Skeletal muscle tissue (tissue), 4 donors: ENCODE data around the gene PPHLN1. TPM values are rescaled to one million over a fixed set of nuclear protein-coding genes. Genes with fewer than 3 reads are reported as not detected.

Source experiments
- H3K27ac ChIP-seq: one replicate; pipeline ENCODE4 v1.7.0; 2013; ENCODE audit warnings: mild to moderate bottlenecking, low read depth, low read length, inconsistent platforms
- H3K27me3 ChIP-seq, 3 donors: one replicate each; pipeline ENCODE4 v1.7.0; 2013; ENCODE audit warnings: low read length in 3 of 3; ENCODE audit not compliant: control insufficient read depth in 3 of 3, insufficient read depth in 3 of 3
- H3K36me3 ChIP-seq, 3 donors: one replicate each; pipeline ENCODE4 v1.7.0; 2013; ENCODE audit warnings: low read length in 3 of 3; ENCODE audit not compliant: control insufficient read depth in 3 of 3, insufficient read depth in 3 of 3
- H3K4me1 ChIP-seq, 3 donors: one replicate each; pipeline ENCODE4 v1.7.0; 2013; ENCODE audit warnings: low read length in 3 of 3, mild to moderate bottlenecking in 3 of 3; ENCODE audit not compliant: control insufficient read depth in 3 of 3, insufficient read depth in 3 of 3
- H3K4me3 ChIP-seq, 3 donors: one replicate each; pipeline ENCODE4 v1.7.0; 2013; ENCODE audit warnings: low read length in 3 of 3
- H3K9ac ChIP-seq, 3 donors: one replicate each; pipeline ENCODE4 v1.7.0; 2013; ENCODE audit warnings: low read length in 3 of 3, mild to moderate bottlenecking in 3 of 3, moderate library complexity in 2 of 3, low read depth in 1 of 3
- H3K9me3 ChIP-seq, 3 donors: one replicate each; pipeline ENCODE4 v1.7.0; 2013; ENCODE audit warnings: low read length in 3 of 3; ENCODE audit not compliant: control insufficient read depth in 3 of 3
- total RNA-seq: library from RNA; depleted of rRNA; stranded (reverse); fragments of >200 nt; gene quantifications from one replicate; pipeline ENCODE4 v1.2.3, GENCODE V29; 2014
- donor health status: Osteomylitis.

The PPHLN1 gene
- total RNA-seq, 1 donor from 2014 or later, result 59.0 TPM

DNA sequence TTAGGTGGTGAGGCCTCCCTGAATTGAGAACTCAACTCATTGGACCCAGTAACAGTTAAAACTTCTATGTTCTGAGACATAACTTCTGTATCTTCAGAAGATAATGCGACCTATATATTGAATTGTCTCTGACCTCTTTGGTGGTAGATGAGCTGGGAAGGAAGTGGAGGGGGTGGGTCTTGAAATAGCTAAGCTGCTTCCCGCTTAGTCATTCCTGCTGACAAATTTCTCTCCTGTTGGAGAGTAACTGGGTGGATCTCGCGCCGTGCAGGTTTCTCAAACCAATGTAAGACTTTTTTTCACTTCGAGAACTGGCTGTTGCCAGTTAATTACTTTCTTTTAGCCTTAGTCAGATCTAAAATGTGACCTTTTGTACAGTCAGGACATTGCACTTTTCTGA is 100.8 kb downstream of the PPHLN1 start:
- H3K4me1 ChIP-seq, result peaks cover 0 to 5% (median 0%) of the 10 kb centered on the region in 3 donors
- no peaks in the 10 kb centered on the region for H3K27me3 ChIP-seq
- H3K9me3 ChIP-seq, result no peaks in the 10 kb centered on the region
- no peak overlapping the region for H3K9ac ChIP-seq
- no peak overlapping the region for H3K27ac ChIP-seq
- H3K4me3 ChIP-seq, result no peak overlapping the region
- H3K36me3 ChIP-seq, result peaks cover 0 to under 1% (median 0%) of the 10 kb centered on the region in 3 donors

DNA sequence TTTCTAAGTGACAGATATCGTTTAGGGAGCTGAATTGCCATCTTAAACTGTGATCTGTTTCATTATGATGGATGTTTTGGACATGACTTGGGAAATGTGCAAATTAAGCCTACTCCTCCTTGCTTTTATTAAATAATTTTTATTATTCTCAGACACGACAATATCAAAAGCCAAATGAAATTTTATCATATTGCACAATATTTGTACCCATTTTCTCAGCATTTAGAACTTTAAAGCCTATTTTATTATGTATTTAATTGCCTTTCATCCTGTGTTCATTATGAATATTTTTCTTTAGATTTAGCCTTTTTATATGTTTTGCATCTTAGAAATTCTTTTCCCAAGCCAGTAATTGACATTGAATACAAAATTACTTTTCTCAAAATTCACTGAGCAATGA is 102.9 kb downstream of the PPHLN1 start:
- peaks cover 0 to 2% (median 2%) of the 10 kb centered on the region in 3 donors for H3K36me3 ChIP-seq
- H3K4me1 ChIP-seq, result no peaks in the 10 kb centered on the region
- no peak overlapping the region for H3K4me3 ChIP-seq
- no peaks in the 10 kb centered on the region for H3K9me3 ChIP-seq
- H3K27ac ChIP-seq, result no peak overlapping the region
- no peak overlapping the region for H3K9ac ChIP-seq
- H3K27me3 ChIP-seq, result no peaks in the 10 kb centered on the region

DNA sequence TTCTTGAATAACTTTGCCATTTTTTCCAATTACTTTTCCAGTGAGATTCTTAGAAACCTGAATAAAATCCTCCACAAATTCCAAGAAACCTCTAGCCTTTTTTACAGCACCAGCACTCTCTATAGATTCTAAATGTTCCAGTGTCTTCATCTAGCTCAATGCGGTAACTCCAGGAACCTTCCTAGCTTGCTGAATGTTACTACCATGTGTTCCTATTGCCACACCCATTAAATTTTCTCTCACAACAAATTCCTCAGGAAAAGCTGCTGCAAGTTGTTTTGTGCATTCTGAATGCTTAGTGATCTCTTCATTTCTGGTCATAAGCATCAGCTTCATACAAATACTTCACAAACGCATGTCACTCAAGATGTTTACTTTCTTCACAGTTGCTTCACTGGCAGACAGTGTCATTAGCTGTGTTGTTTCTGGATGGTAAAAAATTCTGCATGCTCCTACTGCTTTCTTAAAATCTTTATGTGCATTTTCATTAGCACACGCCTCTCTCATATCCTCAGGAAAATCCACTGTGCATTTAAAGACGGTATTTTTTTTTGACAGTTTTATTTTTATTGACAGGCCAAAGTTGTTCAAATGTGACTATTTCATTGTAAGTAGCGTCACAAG is 106.7 kb downstream of the PPHLN1 start:
- Histone ChIP-seq H3K4me3 (no peak overlapping the region), H3K27ac (no peak overlapping the region), H3K36me3 (peaks cover 0 to 2% (median 2%) of the 10 kb centered on the region in 3 donors), H3K9ac (no peak overlapping the region), H3K9me3 (no peaks in the 10 kb centered on the region), H3K4me1 (no peaks in the 10 kb centered on the region), H3K27me3 (no peaks in the 10 kb centered on the region)

DNA sequence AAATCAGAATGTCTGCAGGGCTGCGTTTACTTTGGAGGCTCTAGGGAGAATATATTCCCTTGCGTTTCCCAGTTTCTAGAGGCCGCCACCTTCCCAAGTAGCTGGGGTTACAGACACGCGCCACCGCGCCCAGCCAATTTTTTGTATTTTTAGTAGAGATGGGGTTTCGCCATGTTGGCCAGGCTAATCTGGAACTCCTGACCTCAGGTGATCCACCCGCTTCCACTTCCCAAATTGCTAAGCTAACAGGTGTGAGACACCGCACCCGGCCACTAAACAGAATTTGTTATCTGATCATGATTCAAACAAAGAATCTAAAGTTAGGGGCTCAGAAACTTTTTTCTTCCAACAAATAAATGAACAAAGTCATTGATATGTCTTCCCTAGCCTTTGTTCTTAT is 114.6 kb downstream of the PPHLN1 start:
- Histone ChIP-seq H3K9me3 (no peaks in the 10 kb centered on the region), H3K27me3 (no peaks in the 10 kb centered on the region), H3K4me3 (no peak overlapping the region), H3K4me1 (no peaks in the 10 kb centered on the region), H3K9ac (no peak overlapping the region), H3K27ac (no peak overlapping the region), H3K36me3 (peaks cover 5 to 20% (median 11%) of the 10 kb centered on the region in 3 donors)

DNA sequence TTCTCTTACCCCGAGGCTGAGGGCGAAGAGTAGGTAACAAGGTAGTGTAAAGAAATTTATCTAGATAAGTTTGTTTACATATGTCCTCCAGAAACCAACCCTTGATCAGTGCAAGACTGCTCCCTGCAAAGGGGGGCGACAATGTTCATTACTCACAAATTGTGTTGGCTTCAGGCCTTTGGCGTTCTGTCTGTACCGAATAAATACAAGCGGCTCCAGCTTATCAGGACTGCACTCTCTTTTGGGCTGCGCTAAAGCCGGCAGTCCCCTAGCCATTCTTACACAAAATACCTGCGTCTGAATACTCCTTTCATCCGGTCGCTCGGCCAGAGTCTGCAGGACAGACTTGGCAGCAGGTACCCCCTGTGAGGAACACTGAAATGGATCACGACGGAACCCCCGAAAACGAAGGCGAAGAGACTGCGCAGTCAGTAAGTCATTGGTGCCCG is 116.4 kb downstream of the PPHLN1 start:
- no peaks in the 10 kb centered on the region for H3K9me3 ChIP-seq
- no peak overlapping the region for H3K27ac ChIP-seq
- H3K36me3 ChIP-seq, result peaks cover 5 to 20% (median 14%) of the 10 kb centered on the region in 3 donors
- no peak overlapping the region for H3K9ac ChIP-seq
- no peaks in the 10 kb centered on the region for H3K27me3 ChIP-seq
- no peaks in the 10 kb centered on the region for H3K4me1 ChIP-seq
- H3K4me3 ChIP-seq, result no peak overlapping the region

DNA sequence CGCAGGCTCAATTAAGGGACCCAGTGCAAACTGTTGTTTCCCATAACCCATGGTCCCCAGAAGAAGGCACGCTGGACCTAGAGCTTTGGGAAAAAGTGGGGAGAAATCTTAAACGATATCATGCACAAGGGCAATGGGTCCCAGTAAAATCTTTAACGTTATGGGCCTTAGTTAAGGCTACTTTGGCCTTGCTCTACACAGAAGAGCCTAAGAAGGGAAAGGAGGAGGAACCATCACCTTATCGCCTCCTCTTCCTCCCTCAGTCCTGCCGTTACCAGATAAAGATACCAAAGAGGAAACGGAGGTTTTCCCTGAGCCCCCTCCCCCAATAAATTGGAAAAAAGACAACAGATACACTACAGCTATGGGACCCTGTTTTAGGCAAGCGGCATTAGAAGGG is 116.9 kb downstream of the PPHLN1 start:
- Histone ChIP-seq H3K27me3 (no peaks in the 10 kb centered on the region), H3K4me1 (no peaks in the 10 kb centered on the region), H3K36me3 (peaks cover 5 to 20% (median 14%) of the 10 kb centered on the region in 3 donors), H3K27ac (no peak overlapping the region), H3K9me3 (no peaks in the 10 kb centered on the region), H3K9ac (no peak overlapping the region), H3K4me3 (no peak overlapping the region)

DNA sequence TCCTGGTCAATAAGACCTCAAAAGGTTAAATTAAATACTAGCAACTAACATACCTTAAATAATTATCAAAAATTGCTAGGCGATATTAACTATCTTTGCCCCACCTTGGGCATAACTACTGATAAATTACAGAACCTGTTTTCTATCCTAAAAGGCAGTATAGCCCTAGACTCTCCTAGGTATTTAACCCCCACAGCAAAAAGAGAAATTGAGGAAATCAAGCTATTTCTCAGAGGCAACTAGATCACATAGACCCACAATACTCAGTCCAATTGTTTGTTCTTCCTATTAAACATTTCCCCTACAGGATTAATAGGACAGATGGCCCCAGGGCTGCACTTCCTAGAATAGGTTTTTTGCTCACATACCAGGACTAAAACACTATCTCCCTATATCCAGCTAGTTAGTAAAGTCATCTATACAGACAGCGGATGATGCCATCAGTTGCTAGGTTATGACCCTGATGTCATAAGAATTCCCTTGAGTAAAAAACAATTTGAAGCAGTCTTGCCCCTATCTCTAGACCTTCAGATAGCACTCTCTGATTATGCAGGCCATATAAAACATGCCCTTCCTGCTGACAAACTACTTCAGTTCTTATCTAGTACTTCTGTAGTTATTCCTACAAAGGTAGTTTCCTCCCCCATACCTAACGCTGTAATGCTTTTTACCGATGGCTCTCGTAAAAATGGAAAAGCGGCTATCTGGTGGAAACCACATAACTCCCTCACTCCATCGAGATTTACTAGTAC is 118.4 kb downstream of the PPHLN1 start:
- Histone ChIP-seq H3K4me1 (no peaks in the 10 kb centered on the region), H3K9ac (no peak overlapping the region), H3K9me3 (no peaks in the 10 kb centered on the region), H3K36me3 (peaks cover 5 to 24% (median 16%) of the 10 kb centered on the region in 3 donors), H3K4me3 (no peak overlapping the region), H3K27ac (no peak overlapping the region), H3K27me3 (no peaks in the 10 kb centered on the region)

DNA sequence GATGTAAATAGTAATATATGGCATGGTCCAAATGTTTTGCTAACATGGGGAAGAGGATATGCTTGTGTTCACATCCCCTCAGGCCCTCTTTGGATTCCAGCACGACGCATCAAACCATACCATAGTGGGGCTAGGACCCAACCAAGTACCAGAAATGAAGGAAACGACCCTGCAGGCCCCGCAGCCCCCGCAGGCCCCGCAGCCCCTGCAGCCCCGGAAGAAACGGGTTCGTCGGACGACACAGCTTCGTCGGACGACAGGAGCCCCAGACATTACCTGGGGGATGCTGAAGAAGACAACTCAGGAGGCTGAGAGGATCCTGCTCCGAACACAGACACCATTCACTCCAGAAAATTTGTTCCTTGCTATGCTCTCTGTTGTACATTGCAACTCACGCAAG is 119.9 kb downstream of the PPHLN1 start:
- no peak overlapping the region for H3K9ac ChIP-seq
- no peaks in the 10 kb centered on the region for H3K27me3 ChIP-seq
- no peak overlapping the region for H3K27ac ChIP-seq
- peaks cover 5 to 24% (median 15%) of the 10 kb centered on the region in 3 donors for H3K36me3 ChIP-seq
- H3K4me1 ChIP-seq, result peaks cover 0 to 3% (median 0%) of the 10 kb centered on the region in 3 donors
- H3K4me3 ChIP-seq, result no peak overlapping the region
- H3K9me3 ChIP-seq, result no peaks in the 10 kb centered on the region

DNA sequence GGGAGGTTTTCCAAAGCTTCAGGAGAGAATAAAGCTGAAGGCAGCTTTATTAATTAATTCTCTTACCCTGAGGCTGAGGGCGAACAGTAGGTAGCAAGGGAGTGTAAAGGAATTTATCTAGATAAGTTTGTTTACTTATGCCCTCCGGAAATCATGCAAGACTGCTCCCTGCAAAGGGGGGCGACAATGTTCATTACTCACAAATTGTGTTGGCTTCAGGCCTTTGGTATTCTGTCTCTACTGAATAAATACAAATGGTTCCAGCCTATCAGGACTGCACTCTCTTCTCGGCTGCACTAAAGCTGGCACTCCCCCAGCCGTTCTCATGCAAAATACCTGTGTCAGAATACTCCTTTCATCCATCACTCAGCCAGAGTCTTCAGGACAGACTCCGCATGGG is 120.8 kb downstream of the PPHLN1 start:
- H3K9me3 ChIP-seq, result no peaks in the 10 kb centered on the region
- no peaks in the 10 kb centered on the region for H3K27me3 ChIP-seq
- no peak overlapping the region for H3K9ac ChIP-seq
- peaks cover 0 to 3% (median 0%) of the 10 kb centered on the region in 3 donors for H3K4me1 ChIP-seq
- no peak overlapping the region for H3K4me3 ChIP-seq
- H3K27ac ChIP-seq, result no peak overlapping the region
- H3K36me3 ChIP-seq, result peaks cover 5 to 24% (median 13%) of the 10 kb centered on the region in 3 donors

DNA sequence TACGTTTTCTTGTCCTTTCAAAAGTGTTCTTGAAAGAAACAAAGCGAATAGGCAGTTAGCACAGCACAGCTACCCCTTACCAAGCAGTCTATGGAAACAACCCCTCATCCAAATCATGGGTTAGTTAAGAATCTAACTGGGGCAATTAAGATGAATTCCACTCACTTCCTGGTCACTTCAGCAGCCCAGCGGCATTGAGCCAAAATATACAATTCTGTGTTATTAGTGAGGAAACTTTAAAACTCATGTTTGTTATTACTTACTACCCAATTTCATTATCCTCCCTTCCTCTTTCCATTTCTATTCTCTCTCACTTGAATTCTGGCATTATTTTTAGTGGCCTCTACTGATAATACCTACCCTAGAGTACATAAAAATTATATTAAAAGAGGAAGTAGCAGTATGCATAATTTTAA is 121.4 kb downstream of the PPHLN1 start:
- Histone ChIP-seq H3K4me1 (peaks cover 0 to 3% (median 0%) of the 10 kb centered on the region in 3 donors), H3K4me3 (no peak overlapping the region), H3K27me3 (no peaks in the 10 kb centered on the region), H3K9me3 (no peaks in the 10 kb centered on the region), H3K27ac (no peak overlapping the region), H3K36me3 (peaks cover under 1 to 19% (median 8%) of the 10 kb centered on the region in 3 donors), H3K9ac (no peak overlapping the region)
